Occipital lobe (tissue), 2 donors: ENCODE data around the gene DSE. TPM values are rescaled to one million over a fixed set of nuclear protein-coding genes. Genes with fewer than 3 reads are reported as not detected.
A peak's percentile ranks its signal among the peaks of the same experiment; 100 is the strongest.

Experiments
- DNase-seq: peaks from one replicate; lab custom pipeline; 2025; lab: John Stamatoyannopoulos, UW
- total RNA-seq: library from RNA; depleted of rRNA; stranded (reverse); fragments of >200 nt; gene quantifications from one replicate; pipeline ENCODE4 v1.2.3, GENCODE V29; 2014

The DSE gene
- total RNA-seq, 1 donor from 2014 or later, result 26.2 TPM

DNA sequence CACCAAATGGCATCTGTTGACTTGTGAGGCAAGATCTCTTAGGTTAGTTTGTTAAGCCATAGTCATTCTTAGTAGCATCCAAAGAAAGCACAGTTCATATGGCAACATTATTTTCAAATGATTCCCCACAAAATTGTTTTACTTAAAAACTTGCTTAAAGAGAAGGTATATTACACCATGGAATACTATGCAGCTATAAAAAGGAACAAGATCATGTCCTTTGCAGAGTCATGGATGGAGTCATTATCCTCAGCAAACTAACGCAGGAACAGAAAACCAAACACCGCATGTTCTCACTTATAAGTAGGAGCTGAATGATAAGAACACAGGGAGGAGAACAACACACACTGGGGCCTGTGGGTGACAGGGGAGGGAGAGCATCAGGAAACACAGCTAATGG is 10.9 kb upstream of the DSE start:
- DNase-seq, result no peak

GRCh38 chr6:116362276-116362675 is 8.5 kb upstream of the DSE start:
- DNase-seq, result no peak

DNA sequence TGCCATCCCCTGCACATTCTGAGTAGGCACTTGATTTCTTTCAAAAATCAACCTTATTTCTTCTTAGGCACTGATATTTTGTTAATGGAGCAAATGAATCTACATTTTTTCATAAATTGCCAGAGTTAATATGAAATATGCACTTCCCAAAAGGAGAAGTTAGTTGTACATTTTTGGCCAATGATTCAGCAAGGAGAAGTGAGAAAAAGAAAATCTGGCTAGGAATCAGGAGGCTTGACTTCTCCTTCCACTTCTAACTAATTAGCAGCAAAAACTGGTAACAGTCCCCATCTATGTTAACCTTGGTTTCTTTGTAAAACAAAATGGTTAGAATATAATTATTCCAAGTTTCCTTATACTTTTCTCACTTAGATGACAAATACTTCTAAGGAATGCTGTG is 7.0 kb upstream of the DSE start:
- DNase-seq, result no peak

GRCh38 chr6:116364321-116364720 is 6.4 kb upstream of the DSE start:
- no peak for DNase-seq

- DNase-seq, result no peak
These were observed 5.0 kb upstream of the DSE start for GRCh38 chr6:116365743-116366142.

- peak; percentile 3 for DNase-seq
These were observed 3.9 kb upstream of the DSE start for GRCh38 chr6:116366740-116367275.

- DNase-seq, result no peak
These were observed 1.2 kb upstream of the DSE start for GRCh38 chr6:116369540-116369939.

DNA sequence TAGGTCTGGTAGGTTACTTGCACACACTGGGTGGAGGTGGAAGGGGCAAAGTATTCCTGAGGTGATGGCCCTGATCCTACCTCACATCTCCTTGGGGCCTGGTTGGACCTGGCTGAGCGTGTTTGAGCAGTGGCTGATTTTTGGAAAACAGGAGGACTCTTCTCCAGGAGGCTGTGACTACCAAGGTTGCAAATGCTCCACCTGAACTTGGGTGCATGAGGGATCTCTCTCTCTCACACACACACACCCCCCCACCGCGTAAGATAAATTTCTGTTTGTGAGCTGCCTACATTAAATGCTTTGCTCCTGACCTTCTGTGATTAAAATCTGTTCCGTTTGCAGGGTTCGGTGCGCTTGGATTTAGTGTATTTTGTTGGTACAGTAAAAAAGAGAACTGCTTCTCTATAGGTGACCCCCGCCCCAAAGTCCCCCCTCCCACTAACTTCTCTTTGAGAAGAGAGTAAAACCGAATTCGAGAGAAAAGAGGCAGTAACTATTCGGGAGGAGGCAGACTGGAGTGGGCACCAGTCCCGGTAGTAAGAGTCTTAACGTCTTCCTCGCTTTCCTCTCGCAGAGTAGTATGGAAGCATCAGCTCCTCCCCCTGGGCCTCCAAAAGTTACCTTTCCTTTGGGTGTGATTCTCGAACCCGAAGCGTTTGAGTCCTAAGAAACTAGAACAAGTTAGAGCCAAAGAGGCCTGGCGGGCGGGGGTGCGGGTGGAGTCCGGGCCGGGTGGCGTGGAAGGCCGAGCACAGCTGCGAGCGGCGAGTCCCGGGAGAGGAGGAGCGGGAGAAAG is 585 bp upstream of the DSE start:
- no peak for DNase-seq

DNA sequence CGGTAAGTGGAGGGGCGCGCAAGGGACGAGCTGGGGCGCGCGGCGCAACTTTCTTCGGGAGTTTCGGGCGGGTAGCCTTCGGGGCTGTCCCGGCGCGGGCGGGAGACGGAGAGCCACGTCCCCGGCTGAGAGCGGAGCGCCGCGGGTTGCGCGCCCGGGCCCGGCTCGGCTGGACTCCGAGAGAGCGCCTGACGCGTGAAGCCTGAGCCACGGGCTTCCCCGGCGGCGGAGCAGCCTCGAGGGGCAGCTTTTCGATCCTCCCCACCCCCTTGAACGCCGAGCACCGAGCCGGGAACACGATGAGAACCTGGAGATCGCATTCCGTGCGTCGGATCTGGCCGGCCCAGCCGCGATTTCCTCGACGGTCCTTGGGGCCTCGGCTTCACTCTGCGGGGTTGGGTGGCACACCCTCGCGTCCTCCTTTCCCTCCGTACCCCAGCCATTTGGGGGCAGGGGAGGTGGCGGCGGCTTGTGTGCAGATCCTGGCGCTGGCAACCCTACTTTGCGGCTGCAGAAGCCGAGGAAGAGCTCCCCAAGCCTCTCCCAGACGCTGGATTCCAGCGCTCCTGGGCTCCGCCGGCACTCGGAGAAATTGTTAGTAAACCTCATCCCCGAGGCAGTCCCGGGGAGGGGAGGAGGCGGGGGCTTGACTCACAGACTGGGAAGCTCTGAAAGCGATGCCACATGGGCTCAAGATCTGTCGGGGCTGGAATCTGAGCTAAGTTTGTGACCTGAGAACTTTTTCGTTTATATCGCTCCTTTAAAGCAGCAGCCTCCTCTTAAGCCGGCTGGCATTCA is 572 bp downstream of the DSE start:
- peak; percentile 72 for DNase-seq

GRCh38 chr6:116371918-116372209 is 1.1 kb downstream of the DSE start:
- DNase-seq, result no peak

GRCh38 chr6:116373300-116373699 is 2.6 kb downstream of the DSE start:
- DNase-seq, result no peak

DNA sequence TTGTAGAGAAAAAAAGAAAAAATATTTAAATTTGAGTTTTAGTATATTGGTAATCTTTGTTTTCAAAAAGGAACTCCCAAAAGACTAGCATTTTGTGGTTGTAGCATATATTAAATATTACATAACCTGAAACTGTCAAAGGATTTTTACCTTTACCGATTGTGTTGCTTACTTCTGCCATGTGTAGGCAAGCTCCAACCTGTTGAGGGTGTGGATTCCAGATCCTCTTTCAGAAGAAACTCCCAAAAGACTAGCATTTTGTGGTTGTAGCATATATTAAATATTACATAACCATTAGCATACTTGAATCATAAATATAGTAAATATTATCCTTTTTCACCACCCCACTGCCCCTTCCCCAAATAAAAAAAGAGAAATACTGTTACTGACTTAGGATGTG is 3.2 kb downstream of the DSE start:
- DNase-seq, result no peak

DNA sequence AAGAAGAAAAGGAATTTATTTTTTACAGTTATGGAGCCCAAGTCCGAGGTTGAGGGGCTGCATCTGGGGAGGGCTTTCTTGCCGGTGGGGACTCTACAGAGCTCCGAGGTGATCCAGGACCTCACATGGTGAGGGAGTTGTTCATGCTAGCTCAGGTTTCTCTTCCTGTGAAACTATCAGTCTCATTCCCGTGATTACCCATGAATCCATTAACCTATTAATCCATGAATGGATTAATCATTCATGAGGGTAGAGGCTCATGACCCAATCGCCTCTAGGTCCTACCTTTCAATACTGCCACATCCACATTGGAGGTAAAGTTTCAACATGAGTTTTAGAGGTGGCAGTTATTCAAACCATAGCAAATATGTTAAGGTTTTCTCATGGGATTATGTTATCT is 3.8 kb downstream of the DSE start:
- no peak for DNase-seq

- DNase-seq, result no peak
These were observed 4.5 kb downstream of the DSE start for GRCh38 chr6:116375262-116375661.

GRCh38 chr6:116376149-116376548 is 5.4 kb downstream of the DSE start:
- no peak for DNase-seq

- DNase-seq, result no peak
These were observed 9.0 kb downstream of the DSE start for GRCh38 chr6:116379764-116380163.

DNA sequence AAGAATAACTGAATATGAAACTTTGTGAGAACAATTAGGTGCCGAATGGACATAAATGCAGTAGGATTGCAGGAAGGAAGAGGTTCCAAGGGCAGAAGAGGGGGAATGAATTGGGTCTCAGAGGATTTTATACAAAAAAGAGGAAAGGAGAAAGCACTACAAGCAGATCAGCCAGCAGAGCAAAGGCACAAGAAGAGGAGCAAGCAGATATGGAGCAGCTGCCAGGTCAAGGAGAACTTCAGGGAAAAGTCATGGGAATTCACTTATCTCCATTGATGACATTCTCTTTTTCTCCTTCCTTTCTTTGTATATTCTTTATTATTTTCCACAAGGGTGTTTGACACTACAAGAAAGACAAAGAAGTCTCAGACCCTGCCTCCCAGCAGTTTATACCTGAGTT is 9.6 kb downstream of the DSE start:
- DNase-seq, result no peak

GRCh38 chr6:116381000-116381399 is 10.3 kb downstream of the DSE start:
- DNase-seq, result no peak

- no peak for DNase-seq
These were observed 11.8 kb downstream of the DSE start for GRCh38 chr6:116382587-116382986.

DNA sequence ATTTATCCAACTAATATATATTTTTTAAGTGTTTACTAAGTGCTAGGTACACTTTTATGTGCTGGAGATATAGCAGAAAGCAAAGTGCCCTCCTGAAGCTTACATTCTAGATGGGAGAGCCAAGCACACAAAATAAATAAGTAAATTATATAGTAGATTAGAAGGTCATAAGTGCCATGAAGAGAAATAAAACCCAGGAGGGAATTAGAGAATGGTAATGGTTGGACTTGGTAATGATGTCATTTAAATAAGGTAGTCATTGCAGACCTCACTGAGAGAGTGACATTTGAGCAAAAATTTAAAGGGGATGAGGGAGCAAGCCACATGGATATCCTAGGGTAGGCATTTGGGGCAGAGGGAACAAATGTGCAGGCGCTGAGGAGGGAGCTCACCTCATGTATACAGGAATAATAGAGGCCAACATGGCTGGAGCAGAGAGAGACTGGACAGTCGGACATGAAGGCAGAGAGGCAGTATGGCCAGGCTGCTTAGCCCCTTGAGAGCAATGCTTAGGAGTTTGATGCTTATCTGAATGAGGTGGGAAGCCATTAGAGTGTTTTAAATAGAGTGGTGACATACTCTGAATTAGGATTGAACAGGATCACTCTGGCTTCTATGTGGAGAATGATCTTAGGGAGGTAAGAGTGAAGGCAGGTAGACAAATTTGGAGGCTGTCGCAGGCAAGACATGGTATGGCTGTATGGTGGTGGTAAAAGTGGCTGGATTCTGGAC is 14.1 kb downstream of the DSE start:
- no peak for DNase-seq

- DNase-seq, result no peak
These were observed 14.7 kb downstream of the DSE start for GRCh38 chr6:116385459-116385802.

DNA sequence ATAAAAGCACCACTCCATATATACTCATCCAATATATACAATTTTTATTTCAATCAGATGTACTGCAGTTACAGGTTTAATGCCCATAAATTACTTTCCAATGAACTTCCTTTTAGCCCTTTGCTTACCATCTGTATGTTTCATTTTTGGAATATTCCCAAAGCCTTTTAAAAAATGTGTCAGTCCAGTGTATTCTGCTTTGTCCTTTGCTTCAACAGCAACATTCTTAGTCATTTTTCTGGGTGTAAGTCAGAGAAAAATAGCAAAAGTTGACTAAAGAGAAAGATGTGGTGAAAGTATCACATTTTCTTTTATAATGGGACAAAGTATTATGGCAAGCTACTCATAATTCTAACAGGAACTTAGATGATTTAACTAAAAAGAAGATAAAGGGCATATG is 15.2 kb downstream of the DSE start:
- no peak for DNase-seq
